GM21367 (cell line): Measurements from ENCODE around the gene MYL12B.
A peak's percentile ranks its signal among the peaks of the same experiment; 100 is the strongest.
"Not testable (repeated sequence)": the region's sequence is repeated elsewhere in the genome, so short reads cannot be mapped to it uniquely, and the experiment has no call there.

ENCODE experiments used
- ATAC-seq: cut with Tn5 transposase; IDR thresholded peaks from one replicate; pipeline ENCODE4 v1.9.1; 2021; ENCODE audit not compliant: unreplicated experiment

The MYL12B gene

DNA sequence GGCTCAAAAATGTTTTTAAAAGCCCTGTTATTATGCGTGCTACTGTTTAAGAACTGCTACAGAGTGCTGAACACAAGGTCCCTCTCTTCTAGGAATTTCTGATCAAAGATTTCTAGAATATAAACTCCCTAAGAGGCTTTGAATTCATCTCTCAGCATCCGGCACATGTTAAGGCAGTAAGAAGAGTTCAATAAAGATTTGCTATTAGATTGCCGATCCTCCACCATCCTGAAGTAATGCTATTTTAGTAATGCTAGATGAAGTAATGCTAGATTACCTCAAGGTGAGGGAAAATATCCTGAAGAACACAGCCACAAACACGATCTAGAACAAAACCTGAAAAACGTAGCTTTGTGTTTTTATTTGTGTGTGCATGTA is 949 bp upstream of the MYL12B start:
- ATAC-seq, result no peak

DNA sequence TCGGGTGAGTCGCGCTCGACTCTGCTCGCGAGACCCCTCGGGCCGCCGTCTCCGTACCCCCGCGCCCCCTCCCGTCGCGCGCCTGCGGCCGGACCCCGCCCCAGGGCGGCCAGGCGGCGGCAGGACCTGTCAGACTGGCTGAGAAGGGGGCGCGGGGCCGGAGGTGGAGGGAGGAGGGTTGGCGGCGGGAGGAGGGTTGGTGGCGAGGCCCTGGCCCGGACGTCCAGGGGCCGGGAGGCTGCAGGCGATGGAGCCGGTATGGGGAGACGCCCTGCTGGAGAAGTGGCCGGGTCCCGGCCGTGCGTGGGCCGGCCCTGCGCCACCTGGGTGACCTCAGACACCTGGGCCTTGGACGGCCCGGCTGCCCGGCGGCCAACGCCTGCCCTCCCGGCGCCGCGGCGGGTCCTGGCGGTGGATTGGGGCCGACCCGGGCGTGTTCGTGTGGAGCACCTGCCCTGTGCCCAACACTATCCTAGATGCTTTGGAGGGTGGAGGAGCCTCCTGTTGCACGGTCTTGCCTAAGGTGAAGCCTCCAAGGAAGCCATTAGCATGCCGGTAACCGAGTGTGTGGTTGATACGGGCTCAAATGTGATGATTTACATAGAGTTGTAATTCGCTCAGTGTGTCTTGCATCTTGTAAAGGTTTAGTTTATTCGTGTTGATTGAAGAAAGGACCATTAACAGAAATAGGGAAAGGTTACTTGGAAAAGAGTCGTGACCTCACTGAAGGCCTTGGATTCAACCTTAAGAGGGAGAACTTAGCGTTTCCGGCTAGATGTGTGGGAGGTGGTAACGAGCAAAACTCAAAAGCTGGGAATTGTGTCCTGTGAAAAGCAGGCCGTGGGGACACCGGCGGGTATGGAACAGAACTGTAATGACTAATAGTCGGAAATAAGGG is 550 bp downstream of the MYL12B start:
- peak; percentile 31 for ATAC-seq

DNA sequence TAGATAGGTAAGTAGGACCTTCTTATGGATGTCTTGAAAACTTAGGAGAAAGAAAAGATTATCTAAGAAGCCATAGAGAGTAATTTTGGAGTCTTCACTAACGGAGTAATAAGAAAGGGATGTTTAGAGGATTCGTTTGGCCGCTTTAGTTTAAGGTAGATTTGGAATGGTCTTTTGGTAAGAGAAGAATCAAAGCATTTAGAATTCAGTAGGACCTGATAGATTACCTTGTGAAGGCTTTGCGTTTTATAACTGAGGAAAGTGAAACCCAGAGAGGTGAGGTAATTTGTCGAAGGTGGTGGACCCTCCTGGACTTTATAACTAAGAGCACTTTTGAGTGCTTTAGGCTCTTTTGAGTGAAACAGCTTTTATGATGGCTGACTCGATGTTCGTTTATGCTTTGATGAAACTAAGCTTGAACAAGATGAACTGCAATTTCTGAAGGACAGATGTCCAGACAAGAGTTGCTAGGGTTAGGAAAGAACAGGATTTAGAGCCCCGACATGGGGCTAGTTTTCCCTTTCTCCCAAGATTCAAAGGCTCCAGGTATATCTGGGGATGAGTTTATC is 1.3 kb downstream of the MYL12B start:
- no peak for ATAC-seq

DNA sequence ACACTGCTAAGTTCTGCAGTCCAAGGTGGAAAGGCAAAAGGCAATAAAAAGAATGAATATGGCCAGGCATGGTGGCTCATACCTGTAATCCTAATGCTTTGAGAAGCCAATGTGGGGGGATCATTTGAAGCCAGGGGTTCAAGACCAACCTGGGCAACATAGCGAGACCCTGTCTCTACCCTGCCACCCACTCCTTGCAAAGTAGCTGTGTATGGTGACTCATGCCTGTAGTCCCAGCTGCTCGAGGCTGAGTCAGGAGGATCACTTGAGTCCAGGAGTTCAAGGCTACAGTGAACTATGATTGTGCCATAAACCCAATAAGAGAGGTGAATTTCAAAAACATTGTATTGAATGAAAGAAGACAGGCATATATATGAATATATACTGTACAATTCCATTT is 2.4 kb downstream of the MYL12B start:
- no peak for ATAC-seq

DNA sequence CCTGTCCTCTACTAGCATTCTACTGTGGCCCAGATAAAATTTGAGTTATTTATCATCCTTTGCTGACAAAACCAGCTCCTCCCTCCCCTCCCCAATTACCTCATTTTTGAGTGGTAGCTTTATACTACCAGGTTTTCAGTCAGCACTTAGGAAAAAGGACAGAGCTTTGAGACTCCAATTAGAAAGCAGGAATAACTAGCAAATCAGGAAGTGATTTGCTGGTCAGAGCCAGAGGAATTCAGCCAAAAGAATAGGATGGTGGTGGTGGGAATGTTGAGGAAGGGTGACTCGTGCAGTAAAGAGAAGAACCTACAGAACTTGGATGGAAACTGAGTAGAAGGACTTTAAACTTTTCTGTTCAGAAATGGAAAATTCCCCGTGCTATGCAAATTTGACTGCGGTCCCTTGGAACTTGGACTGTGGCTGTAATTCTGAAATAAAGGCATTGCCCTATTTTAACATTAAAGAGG is 3.7 kb downstream of the MYL12B start:
- ATAC-seq, result no peak

DNA sequence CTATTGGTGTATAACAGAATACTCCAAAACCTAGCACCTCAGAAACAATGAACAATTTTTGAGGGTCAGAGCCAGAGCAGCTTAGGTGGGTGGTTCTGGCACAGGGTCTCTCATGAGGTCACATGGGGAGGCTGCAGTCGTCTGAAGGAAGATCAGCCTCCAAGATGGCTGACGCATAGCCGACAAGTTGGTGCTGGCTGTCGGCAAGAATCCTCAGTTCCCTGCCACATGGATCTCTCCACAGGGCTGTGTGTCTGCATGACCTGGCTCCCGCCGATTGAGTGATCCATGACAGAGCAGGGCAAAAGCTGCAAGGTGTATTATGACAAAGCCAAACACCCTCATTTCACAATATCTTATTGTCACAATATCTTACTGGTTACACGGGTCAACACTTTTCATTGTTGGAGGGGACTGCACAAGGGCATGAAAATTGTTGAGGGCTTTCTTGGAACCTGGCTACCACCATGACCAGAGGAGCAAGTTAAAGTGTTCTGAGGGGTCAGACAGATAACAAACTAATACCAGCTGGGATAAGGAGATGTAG is 4.2 kb downstream of the MYL12B start:
- no peak for ATAC-seq

DNA sequence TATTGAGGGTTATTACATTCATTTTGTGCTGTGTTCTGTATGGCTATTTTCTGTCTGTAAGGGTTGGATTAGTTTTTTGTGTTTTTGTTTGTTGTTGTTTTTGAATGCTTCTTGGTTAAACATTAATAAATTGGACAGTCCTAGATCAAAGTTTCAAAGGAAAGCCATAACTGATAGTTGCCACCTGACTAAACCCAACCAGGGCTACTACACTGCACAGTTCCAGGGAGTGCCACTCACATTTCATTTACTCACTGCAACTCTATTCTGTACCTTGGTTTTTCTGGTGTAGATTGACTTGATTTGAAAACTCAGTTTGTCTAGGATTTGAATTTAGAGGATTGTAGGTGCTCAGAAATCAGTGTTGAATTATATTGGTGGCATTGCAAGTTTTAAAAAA is 6.4 kb downstream of the MYL12B start:
- ATAC-seq, result no peak

DNA sequence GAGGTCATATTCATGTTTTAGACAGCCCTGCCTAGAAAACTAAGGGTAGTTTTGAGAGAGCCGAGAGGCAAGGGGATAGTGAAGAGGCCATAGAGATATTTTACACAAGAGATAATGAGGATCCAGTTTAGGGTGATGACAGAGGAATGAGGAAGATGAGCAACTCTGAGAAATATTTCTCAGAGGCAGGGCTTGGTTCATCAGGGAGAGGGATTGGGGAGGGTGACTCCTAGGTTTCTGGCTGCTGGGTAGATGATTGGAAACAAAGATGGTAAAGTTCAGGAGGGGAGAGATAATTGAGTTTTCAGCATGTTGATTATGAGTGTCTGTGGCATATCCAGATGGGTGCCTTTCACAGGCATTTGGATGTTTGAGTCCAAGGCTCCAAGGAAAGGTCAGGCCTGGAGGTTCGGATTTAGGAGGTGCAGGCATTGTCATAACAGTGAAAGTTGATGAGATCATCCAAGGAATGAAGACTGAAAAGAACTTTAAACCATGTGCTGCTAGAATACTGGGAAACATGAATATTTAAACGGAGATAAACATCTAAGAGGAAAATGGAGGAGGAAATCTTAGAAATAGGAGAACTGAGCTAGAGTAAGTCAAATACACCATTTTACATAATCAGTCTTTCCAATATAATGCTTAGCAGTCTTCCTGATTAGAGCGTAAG is 7.4 kb downstream of the MYL12B start:
- ATAC-seq, result no peak

DNA sequence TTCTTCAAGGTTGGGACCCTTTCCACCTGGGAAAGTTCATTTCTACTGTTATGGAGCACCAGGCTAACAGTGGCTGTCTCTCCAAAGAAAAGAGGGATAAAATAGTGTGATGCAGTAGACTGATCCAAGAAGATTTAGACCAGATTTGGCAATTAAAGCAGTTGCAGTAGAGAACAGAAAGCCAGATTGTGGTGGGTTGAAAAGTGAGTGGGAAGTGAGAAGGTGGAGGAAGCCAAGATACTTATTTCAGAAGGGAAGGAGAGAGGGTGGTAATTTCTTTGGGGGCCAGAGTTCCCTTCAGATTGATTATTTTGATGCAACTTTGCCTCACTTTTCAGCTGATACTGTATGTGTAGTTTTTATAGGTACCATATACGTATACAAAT is 8.0 kb downstream of the MYL12B start:
- ATAC-seq, result no peak

DNA sequence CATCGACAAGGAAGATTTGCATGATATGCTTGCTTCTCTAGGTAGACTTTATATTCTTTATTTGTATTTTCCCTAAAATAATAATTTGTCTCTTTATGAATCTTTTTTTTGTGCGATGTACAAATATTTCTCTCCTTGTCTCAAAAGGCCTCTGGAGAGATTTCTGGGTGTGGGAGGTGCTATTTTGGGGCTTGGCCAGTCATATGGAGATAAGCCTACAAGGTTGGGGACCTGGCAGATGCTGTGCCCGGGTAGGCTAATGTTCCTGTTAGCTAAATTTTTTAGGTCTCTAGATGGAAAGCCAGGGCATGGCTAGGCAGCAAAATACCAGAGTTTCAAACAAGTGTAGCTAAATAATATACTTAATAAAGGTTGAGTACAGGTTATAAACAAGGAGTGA is 11.1 kb downstream of the MYL12B start:
- ATAC-seq, result no peak

DNA sequence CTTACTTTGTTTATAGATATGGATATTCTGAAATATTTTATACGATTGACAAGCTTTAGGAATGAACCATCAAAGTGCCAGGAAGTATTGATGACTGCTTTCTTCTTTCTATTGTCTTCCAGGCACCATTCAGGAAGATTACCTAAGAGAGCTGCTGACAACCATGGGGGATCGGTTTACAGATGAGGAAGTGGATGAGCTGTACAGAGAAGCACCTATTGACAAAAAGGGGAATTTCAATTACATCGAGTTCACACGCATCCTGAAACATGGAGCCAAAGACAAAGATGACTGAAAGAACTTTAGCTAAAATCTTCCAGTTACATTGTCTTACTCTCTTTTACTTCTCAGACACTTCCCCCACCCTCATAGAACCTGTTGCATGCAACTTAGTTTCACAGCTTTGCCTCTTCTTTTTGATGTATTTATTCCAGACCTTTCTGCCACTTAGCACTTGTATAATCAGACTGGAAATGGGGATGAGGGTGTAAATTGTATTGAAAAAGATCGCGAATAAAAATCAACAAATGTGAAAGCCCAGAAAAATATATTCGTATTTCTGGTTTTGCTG is 15.8 kb downstream of the MYL12B start:
- not testable (repeated sequence) for ATAC-seq

DNA sequence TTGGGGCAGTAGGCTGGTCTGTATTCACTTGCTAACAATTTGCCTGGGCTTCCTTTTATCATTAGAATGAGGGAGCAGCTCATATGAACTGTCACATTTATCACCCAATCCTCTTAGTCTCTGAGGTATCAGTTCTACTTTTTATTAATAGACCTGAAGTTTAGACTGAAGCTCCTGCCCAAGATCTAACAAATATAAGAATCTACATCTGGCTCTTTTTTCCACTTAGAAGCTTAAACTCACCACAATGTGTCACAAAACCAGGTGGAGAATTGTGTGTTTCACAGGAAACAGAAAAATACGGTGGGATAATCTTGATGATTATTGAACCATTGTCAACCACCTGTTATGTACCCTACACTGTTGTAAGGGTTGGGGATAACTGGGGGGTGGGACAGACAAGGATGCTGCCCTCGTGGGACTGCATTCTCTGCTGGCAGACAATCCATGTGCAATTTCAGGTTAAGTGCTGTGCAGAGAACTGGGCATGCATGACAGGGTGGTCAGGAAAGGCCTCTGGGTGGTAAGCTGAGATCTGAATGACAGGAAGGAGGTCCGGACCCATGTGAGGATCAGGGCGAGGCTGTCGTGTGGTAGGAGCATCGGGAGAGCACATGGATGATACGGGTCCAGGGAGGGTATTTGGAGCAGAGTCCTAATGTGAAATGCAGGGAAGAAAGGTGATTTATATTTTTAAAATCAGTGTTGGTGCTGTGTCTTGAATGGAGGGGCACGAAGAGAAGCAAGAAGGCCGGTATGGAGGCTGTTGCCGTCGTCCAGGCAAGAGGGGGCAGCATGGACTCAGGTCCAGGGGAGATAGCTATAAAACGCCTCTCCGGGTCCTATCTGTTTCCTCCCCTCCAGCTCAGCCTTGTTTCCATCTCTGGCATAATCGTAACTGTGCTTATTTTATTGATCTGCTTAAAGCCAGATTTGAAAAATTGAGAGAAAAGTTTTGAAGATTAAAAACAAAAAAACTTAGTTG is 17.6 kb downstream of the MYL12B start:
- peak; percentile 85 for ATAC-seq

DNA sequence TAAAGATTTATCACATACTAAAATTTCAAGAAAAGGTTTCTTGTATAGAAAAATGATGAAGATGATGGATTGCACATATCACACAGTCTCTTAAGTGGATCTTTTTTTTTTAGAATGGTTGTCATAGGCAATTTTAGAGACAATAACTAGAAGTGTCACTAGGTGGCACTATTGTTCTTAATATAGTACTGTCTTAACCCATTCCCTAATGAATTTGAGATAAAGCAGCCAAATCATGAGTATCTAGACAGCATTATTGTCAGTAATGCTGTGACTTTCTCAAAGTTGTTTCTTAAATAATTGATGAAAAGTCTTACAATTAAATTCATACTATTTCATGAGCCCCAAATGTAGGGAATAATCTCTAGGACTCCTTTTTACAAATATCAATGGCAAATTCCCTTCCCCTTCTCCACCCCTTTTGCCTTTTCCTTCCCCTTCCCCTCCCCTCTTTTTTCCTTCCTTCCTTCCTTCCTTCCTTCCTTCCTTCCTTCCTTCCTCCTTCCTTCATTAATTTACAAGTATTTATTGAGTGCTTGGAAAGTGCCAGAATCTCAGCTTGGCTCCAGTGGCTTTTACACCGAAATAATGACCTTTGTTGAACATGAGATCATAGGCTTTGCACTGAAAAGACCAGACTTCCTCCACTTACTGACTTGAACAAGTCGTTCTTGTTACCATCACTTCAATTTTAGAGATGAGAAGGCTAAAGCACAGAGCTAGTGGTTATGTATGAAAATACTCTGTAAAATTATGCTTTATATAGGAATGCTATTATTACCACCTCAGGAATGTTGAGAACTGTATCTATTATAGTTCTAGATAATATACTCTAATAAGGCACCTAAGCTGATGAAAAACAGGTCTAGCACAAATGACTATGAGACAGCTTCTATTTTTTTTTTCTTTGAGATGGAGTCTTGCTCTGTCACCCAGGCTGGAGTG is 19.8 kb downstream of the MYL12B start:
- peak; percentile 38 for ATAC-seq

DNA sequence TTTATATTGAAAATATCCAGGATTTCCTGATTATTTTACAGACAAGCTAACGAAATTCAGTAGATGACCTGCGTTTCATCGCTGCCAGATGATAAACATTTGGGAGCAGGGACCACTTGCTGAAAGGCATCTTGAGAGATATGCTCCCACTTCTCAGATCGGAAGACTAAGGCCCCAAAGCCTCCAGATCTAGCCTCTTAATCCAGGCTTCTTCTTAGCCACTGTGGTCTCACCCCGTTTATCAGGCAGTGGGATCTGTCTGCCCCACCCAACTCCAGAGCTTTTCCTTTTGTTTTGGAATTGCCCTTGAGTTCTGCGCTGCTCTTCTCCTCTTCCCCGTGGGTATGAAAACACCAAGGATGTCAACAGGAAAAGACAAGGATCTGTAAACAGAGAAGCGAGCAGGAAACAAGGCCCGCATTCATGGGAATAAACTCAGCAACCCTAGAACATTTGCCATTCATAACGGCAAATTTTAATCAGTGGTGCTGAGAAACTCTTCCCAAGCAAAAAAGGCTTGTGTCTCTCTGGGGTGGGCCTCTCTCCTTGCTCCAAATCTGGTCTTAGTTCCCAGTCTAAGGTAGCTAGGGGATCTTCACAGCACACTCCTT is 21.4 kb downstream of the MYL12B start:
- no peak for ATAC-seq

DNA sequence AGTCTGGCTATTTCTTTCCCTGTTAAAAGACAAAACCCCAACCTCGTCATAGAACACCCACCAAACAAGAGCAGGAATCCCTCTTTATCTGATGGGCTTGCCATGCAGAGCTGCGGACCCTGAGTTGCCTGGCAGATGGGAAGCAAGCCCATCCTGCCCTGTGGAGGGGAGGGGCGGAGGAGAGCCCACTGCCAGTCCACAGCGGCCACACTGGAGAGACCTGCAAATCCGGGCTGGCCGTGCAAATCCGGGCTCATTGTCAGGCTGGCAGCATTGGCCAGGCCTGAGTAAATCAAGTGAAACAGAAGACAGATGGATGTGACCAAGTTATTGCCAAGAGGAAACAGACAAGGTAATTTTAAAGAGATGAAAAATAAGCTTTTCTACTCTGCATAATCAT is 22.0 kb downstream of the MYL12B start:
- no peak for ATAC-seq

DNA sequence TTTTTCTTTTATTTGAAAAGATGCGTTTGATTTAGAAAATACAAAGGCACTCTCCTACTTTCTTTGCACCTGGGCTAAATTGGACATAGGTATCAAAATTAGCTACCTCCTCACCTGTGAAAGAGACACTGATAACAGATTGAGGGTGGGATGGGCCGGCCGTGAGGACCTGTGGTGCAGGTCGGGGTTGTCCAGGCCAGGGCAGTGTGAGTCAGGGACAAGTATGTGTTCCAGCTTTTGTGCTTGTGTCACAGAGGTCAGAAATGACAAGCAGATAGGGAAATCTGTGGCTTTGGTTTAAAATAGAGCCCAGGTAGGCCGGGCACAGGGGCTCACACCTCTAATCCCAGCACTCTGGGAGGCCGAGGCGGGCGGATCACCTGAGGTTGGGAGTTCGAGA is 22.6 kb downstream of the MYL12B start:
- ATAC-seq, result no peak

DNA sequence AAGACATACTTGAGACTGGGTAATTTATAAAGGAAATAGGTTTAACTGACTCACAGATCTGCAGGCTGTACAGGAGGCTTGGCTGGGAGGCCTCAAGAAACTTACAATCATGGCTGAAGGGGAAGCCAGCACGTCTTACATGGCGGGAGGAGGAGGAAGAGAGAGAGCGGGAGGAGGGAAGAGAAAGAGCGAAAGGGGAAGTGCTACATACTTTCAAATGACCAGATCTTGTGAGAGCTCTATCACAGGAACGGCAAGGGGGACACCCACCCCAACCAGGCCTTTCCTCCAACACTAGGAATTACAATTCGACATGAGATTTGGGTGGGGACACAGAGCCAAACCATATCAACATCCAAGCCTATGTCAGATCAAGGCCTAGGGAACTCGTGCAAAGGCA is 24.2 kb downstream of the MYL12B start:
- ATAC-seq, result no peak

DNA sequence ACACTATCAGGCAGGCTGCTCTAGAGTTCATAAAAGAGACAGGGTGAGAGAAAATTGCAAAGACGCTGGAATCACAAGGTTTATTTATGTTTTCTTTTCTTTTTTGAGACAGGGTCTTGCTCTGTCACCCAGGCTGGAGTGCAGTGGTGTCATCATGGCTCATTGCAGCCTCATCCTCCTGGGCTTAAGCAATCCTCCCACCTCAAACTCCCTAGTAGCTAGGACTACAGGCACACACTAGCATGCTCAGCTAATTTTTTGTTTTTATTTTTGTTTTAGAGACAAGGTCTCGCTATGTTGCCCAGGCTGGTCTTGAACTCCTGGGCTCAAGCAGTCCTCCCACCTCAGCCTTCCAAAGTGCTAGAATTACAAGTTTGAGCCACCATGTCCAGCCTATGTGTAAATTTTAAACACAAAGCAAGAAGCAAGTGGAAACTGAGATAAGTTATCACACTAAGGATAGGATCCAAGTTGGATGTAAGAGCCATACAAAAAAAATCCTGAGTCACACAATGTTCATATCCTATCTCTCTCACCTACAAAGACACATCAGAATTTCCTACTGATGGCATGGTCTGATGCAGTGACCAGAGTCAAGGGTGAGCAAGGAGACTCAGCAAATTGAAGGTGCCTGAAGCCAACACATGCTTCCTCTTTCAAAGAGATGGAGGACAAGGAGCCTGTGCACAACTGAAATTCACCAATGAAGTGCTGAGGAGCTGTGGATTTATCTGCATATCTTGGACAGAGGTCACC is 31.4 kb downstream of the MYL12B start:
- no peak for ATAC-seq
